K562 (cell line): Measurements from ENCODE around the gene MSL2. TPM values are rescaled to one million over a fixed set of nuclear protein-coding genes. Genes with fewer than 3 reads are reported as not detected.

Source experiments
- FOXP1 ChIP-seq: sonication (generic); formaldehyde crosslinking; IDR thresholded peaks from 2 replicates; pipeline ENCODE4 v1.8.0; 2022; ENCODE audit warnings: mild to moderate bottlenecking, missing genetic modification reagents
- SNAPC5 ChIP-seq: fragments of 250-450 bp; sonication (Bioruptor Pico); IDR thresholded peaks from 2 replicates; pipeline ENCODE4 v1.8.0; 2021; ENCODE audit warnings: moderate library complexity, mild to moderate bottlenecking, inconsistent platforms
- ZNF592 ChIP-seq: fragments of 450-650 bp; IDR thresholded peaks from 2 replicates; pipeline ENCODE4 v1.6.1; 2017; ENCODE audit warnings: antibody characterized with exemption, mild to moderate bottlenecking
- polyA plus RNA-seq, 8 experiments: library from polyadenylated mRNA; depleted of rRNA in 4 of 8; stranded (reverse) in 5 of 8; unstranded in 3 of 8; fragments of >200 nt; fragmentation: Nextera tagmentation in 2 of 8; fragmentation: Illumina TruSeq in 1 of 8; extraction: Ambion mirVana in 2 of 8; extraction: Trizol in 1 of 8; gene quantifications; 2 replicates each; pipeline versions ENCODE4 v1.2.1 to v1.2.3, GENCODE V29; 2011 to 2014; ENCODE audit warnings: inconsistent platforms in 1 of 8, missing spikeins in 1 of 8
- total RNA-seq, 7 experiments: library from RNA; depleted of rRNA in 6 of 7; stranded (reverse); fragments of >200 nt in 6 of 7; fragmentation: Illumina TruSeq in 2 of 7; extraction: Trizol in 2 of 7; gene quantifications; 2 replicates each; pipeline versions ENCODE4 v1.2.1 to v1.2.3, GENCODE V29; 2011 to 2021; ENCODE audit warnings: low replicate concordance in 1 of 7
- TF ChIP-seq, protein P1 (sequence below): fragments of 450-650 bp; formaldehyde crosslinking; IDR thresholded peaks from 2 replicates; pipeline ENCODE4 v1.4.0; 2020; ENCODE audit warnings: mild to moderate bottlenecking, moderate library complexity

Gene MSL2
- total and polyA plus RNA-seq, 9 of the 15 experiments (the other 6 are each of a cell fraction or from before 2014, with no cell fraction given), result 1.9 to 19.9 (median 9.1) TPM

- peak; percentile 94 for TF ChIP-seq ZNF592
- TF ChIP-seq FOXP1 (CRISPR knock-in tag), result peak; percentile 95
- TF ChIP-seq, protein P1, sequence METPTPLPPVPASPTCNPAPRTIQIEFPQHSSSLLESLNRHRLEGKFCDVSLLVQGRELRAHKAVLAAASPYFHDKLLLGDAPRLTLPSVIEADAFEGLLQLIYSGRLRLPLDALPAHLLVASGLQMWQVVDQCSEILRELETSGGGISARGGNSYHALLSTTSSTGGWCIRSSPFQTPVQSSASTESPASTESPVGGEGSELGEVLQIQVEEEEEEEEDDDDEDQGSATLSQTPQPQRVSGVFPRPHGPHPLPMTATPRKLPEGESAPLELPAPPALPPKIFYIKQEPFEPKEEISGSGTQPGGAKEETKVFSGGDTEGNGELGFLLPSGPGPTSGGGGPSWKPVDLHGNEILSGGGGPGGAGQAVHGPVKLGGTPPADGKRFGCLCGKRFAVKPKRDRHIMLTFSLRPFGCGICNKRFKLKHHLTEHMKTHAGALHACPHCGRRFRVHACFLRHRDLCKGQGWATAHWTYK (CRISPR knock-in tag), result peak; percentile 64; the same call in 1 of the 2 replicates
- TF ChIP-seq SNAPC5 (CRISPR knock-in tag), result no peak
Measured at GRCh38 chr3:136196401-136197158, 445 bp upstream of the MSL2 start (continued).
